HEK293T (cell line): Measurements from ENCODE around the gene SRGAP3.

Experiments
- CTCF ChIA-PET: fragments of 350-600 bp; formaldehyde crosslinking; extraction: SDS; loops from one replicate; lab custom pipeline; 2021; ENCODE audit warnings: antibody characterized with exemption, inconsistent platforms; lab: Yijun Ruan, JAX
- POLR2A ChIA-PET: fragments of 350-600 bp; formaldehyde crosslinking; extraction: SDS; loops from one replicate; lab custom pipeline; 2020; ENCODE audit warnings: antibody characterized with exemption, inconsistent platforms; lab: Yijun Ruan, JAX
- DNase-seq: peaks from one replicate; pipeline ENCODE4 v3.0.0; 2012; ENCODE audit warnings: mixed read lengths; ENCODE audit errors: extremely low spot score
- ARNT ChIP-seq: fragments of 450-650 bp; IDR thresholded peaks from 2 replicates; pipeline ENCODE4 v1.6.1; 2017; ENCODE audit warnings: mild to moderate bottlenecking
- BHLHE40 ChIP-seq: fragments of 450-650 bp; IDR thresholded peaks from 2 replicates; pipeline ENCODE4 v1.6.1; 2016; ENCODE audit warnings: mild to moderate bottlenecking, moderate library complexity, borderline replicate concordance
- CTBP1 ChIP-seq: fragments of 450-650 bp; IDR thresholded peaks from 2 replicates; pipeline ENCODE4 v1.6.1; 2016; ENCODE audit warnings: borderline replicate concordance
- ELF4 ChIP-seq: fragments of 450-650 bp; IDR thresholded peaks from 2 replicates; pipeline ENCODE4 v1.6.1; 2017; ENCODE audit warnings: antibody characterized with exemption
- FOXA1 ChIP-seq: fragments of 450-650 bp; IDR thresholded peaks from 2 replicates; pipeline ENCODE4 v1.6.1; 2016; ENCODE audit warnings: mild to moderate bottlenecking
- FOXK2 ChIP-seq: fragments of 450-650 bp; IDR thresholded peaks from 2 replicates; pipeline ENCODE4 v1.6.1; 2016; ENCODE audit warnings: mild to moderate bottlenecking
- FOXM1 ChIP-seq: fragments of 450-650 bp; IDR thresholded peaks from 2 replicates; pipeline ENCODE4 v1.6.1; 2017; ENCODE audit warnings: mild to moderate bottlenecking, borderline replicate concordance
- HDGF ChIP-seq: fragments of 450-650 bp; IDR thresholded peaks from 2 replicates; pipeline ENCODE4 v1.6.1; 2017; ENCODE audit warnings: antibody characterized with exemption, borderline replicate concordance
- L3MBTL2 ChIP-seq: fragments of 450-650 bp; conservative IDR thresholded peaks from 2 replicates; pipeline ENCODE4 v1.6.1; 2016; ENCODE audit warnings: mild to moderate bottlenecking
- LEF1 ChIP-seq: fragments of 450-650 bp; IDR thresholded peaks from 2 replicates; pipeline ENCODE4 v1.6.1; 2017; ENCODE audit warnings: mild to moderate bottlenecking, borderline replicate concordance
- NFRKB ChIP-seq: fragments of 450-650 bp; IDR thresholded peaks from 2 replicates; pipeline ENCODE4 v1.6.1; 2016; ENCODE audit warnings: mild to moderate bottlenecking, moderate library complexity
- SP1 ChIP-seq: fragments of 450-650 bp; IDR thresholded peaks from 2 replicates; pipeline ENCODE4 v1.6.1; 2017
- SUZ12 ChIP-seq: fragments of 450-650 bp; IDR thresholded peaks from 2 replicates; pipeline ENCODE4 v1.6.1; 2016; ENCODE audit warnings: mild to moderate bottlenecking
- TARDBP ChIP-seq: fragments of 450-650 bp; IDR thresholded peaks from 2 replicates; pipeline ENCODE4 v1.6.1; 2016
- ZNF384 ChIP-seq: fragments of 450-650 bp; IDR thresholded peaks from 2 replicates; pipeline ENCODE4 v1.6.1; 2016
- TF ChIP-seq, protein P1 (sequence below): fragments of 450-650 bp; IDR thresholded peaks from 2 replicates; pipeline ENCODE4 v1.6.1; 2016

Gene SRGAP3

DNA sequence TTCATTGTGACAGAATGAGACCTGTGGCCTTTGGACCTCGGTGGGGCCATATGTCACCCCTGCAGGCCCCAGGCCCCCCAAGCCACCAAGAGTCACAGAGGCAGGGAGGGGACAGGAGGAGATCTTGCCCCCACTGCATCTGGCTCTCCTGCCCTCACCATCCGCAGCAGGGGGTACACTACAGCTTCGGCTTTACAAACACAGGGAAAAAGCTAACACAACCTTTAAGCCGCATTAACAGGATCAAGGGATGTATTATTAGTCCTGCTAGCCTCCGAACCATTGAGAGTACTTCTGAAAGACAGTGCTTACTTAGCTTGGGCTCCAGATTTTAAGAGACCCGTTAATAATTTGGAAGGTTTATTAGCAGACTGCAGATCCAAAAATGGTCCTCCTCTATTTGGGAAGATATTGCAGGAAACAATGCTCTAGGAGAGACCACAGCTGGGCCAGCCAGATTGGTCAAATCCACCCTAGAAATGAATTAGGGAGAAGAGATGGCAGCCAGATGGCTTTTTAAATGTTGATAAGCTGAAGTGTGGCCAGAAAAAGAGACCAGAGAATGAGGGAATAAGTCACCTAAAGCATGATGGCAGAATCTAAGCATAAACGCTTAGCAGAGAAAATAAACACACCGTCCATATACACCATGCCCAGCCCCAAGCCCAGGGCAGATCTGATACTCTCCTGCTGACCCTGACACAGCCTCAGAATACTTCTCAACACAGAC lies 31.5 kb downstream of the SRGAP3 start:
- TF ChIP-seq FOXK2 (no peak), L3MBTL2 (no peak), ELF4 (no peak), FOXA1 (no peak), TARDBP (no peak), ZNF384 (no peak), SP1 (no peak), SUZ12 (no peak), ARNT (no peak), FOXM1 (no peak), HDGF (no peak), CTBP1 (no peak), LEF1 (no peak), BHLHE40 (no peak), NFRKB (no peak)
- TF ChIP-seq, protein P1, sequence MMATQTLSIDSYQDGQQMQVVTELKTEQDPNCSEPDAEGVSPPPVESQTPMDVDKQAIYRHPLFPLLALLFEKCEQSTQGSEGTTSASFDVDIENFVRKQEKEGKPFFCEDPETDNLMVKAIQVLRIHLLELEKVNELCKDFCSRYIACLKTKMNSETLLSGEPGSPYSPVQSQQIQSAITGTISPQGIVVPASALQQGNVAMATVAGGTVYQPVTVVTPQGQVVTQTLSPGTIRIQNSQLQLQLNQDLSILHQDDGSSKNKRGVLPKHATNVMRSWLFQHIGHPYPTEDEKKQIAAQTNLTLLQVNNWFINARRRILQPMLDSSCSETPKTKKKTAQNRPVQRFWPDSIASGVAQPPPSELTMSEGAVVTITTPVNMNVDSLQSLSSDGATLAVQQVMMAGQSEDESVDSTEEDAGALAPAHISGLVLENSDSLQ = no peak
- DNase-seq = no peak
- CTCF ChIA-PET = no interaction called here
- POLR2A ChIA-PET = no interaction called here

- ChIA-PET CTCF (no interaction called here), POLR2A (no interaction called here)
- no peak for DNase-seq
- TF ChIP-seq FOXA1 (no peak), FOXM1 (no peak), NFRKB (no peak), TARDBP (no peak), BHLHE40 (no peak), LEF1 (no peak), ARNT (no peak), CTBP1 (no peak), ELF4 (no peak), HDGF (no peak), SUZ12 (no peak)
Observed at GRCh38 chr3:9216736-9217135, 32.7 kb downstream of the SRGAP3 start.

- CTCF ChIA-PET = interaction anchor here (0.6 kb wide), 1 partner anchor 290 kb away, joined by 5 read pairs; no protein-coding TSS in a partner anchor
- DNase-seq = no peak
- no peak for TF ChIP-seq FOXA1
- TF ChIP-seq CTBP1 = no peak
- TF ChIP-seq FOXM1 = no peak
- TF ChIP-seq NFRKB = no peak
- TF ChIP-seq TARDBP = no peak
- no peak for TF ChIP-seq FOXK2
- TF ChIP-seq, protein P1 = no peak
- no peak for TF ChIP-seq ARNT
- no peak for TF ChIP-seq L3MBTL2
- TF ChIP-seq LEF1 = no peak
- TF ChIP-seq ZNF384 = no peak
- TF ChIP-seq BHLHE40 = no peak
- TF ChIP-seq HDGF = no peak
- TF ChIP-seq SUZ12 = no peak
- TF ChIP-seq SP1 = no peak
- TF ChIP-seq ELF4 = no peak
- POLR2A ChIA-PET = interaction anchor here (1.3 kb wide), 1 partner anchor 15 kb away, joined by 4 read pairs; no protein-coding TSS in a partner anchor
Observed at GRCh38 chr3:9214599-9214998, 34.8 kb downstream of the SRGAP3 start.

GRCh38 chr3:9214185-9214584 lies 35.3 kb downstream of the SRGAP3 start:
- TF ChIP-seq ELF4 = no peak
- TF ChIP-seq LEF1 = no peak
- no peak for TF ChIP-seq HDGF
- no peak for TF ChIP-seq NFRKB
- TF ChIP-seq, protein P1 = no peak
- TF ChIP-seq BHLHE40 = no peak
- no peak for TF ChIP-seq FOXM1
- no peak for TF ChIP-seq ZNF384
- TF ChIP-seq TARDBP = no peak
- no peak for TF ChIP-seq SUZ12
- no peak for DNase-seq
- ChIA-PET POLR2A (interaction anchor here (1.3 kb wide), 1 partner anchor 15 kb away, joined by 4 read pairs; no protein-coding TSS in a partner anchor), CTCF (no interaction called here)

DNA sequence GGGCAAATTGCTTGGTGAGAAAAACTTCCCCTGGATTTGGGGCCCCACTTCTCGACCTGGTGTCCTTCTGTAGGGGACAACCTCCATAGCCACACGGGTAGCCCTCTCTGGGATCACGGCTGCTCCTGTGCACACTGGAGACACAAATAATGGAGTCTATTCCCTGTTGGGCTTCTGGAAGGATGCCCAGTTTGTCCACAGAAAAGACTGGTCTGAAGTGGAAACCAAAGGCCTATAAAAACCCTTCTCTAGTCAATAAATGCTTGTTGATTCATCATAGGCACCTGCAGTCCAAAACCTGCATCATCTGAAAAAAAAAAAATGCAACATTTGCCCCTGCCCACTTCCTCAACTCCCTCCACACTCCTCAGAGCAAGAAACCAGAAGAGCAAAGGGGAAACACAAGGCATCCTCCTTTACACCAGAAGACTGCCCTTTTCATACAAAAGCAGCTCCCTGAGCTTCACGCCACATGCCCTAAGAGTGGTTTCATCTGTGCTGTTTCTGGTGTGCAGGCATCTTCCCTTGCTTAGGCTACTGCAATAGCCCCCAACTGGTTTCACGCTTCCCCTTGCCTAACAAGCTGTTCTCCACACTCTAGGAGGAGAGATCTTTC lies 36.3 kb downstream of the SRGAP3 start:
- TF ChIP-seq ELF4 (no peak), ZNF384 (no peak), FOXM1 (no peak), CTBP1 (no peak), TARDBP (no peak), NFRKB (no peak), FOXA1 (no peak), HDGF (no peak), LEF1 (no peak), BHLHE40 (no peak), FOXK2 (no peak), SUZ12 (no peak), L3MBTL2 (no peak), SP1 (no peak), ARNT (no peak)
- TF ChIP-seq, protein P1 = no peak
- ChIA-PET CTCF (interaction anchor here (0.7 kb wide), 1 partner anchor 11 kb away, joined by 4 read pairs; no protein-coding TSS in a partner anchor), POLR2A (no interaction called here)
- DNase-seq = no peak
